H1 (cell line): Measurements from ENCODE around the gene SLC38A8. TPM values are rescaled to one million over a fixed set of nuclear protein-coding genes. Genes with fewer than 3 reads are reported as not detected.
A peak's percentile ranks its signal among the peaks of the same experiment; 100 is the strongest.

Source experiments
- CTCF ChIA-PET: fragments of 300-600 bp; sonication (Branson Sonifier 250); formaldehyde crosslinking; loops from one replicate; lab custom pipeline; 2021; ENCODE audit not compliant: partially characterized antibody; lab: Charles Lee
- POLR2A ChIA-PET: fragments of 300-600 bp; sonication (Branson Sonifier 250); formaldehyde crosslinking; loops from one replicate; lab custom pipeline; 2021; ENCODE audit warnings: inconsistent platforms; ENCODE audit not compliant: partially characterized antibody; lab: Charles Lee
- DNase-seq, 2 experiments: peaks; one replicate each; pipeline versions ENCODE4 v3.0.0 to v3.0.0-alpha.2; 2010 to 2022; ENCODE audit warnings: low spot score in 2 of 2, low read depth in 1 of 2, mixed read lengths in 1 of 2
- FAIRE-seq: peaks from 2 replicates; lab custom pipeline; 2011; peaks lifted over from hg19 to GRCh38; lab: Jason Lieb, UNC
- H2AFZ ChIP-seq: 2 replicates; pipeline ENCODE4 v1.8.1; 2012; ENCODE audit warnings: low read length, inconsistent platforms
- H2AK5ac ChIP-seq: 2 replicates; pipeline ENCODE4 v1.6.1; 2013; ENCODE audit warnings: low read depth, low read length
- H2BK120ac ChIP-seq: replicated peaks from 2 replicates; pipeline ENCODE3; 2013; ENCODE audit warnings: low read depth, low read length, inconsistent platforms
- H2BK12ac ChIP-seq: 2 replicates; pipeline ENCODE4 v1.6.1; 2013; ENCODE audit warnings: low read depth, low read length
- H2BK15ac ChIP-seq: 2 replicates; pipeline ENCODE4 v1.6.1; 2013; ENCODE audit warnings: low read length
- H2BK20ac ChIP-seq: 2 replicates; pipeline ENCODE4 v1.6.1; 2013; ENCODE audit warnings: low read length
- H2BK5ac ChIP-seq: 2 replicates; pipeline ENCODE4 v1.6.1; 2013; ENCODE audit warnings: low read depth, low read length
- H3K14ac ChIP-seq: 2 replicates; pipeline ENCODE4 v1.6.1; 2013; ENCODE audit warnings: inconsistent platforms; ENCODE audit not compliant: insufficient read length
- H3K18ac ChIP-seq: 2 replicates; pipeline ENCODE4 v1.6.1; 2013; ENCODE audit warnings: low read length; ENCODE audit errors: extremely low read depth
- H3K23ac ChIP-seq: 2 replicates; pipeline ENCODE4 v1.6.1; 2013; ENCODE audit warnings: inconsistent platforms; ENCODE audit not compliant: insufficient read length
- H3K23me2 ChIP-seq: 2 replicates; pipeline ENCODE4 v1.6.1; 2013; ENCODE audit warnings: low read depth, low read length
- H3K27ac ChIP-seq: 2 replicates; pipeline ENCODE4 v1.6.1; 2011; ENCODE audit warnings: low read depth, low read length, inconsistent platforms
- H3K27me3 ChIP-seq, 4 experiments: replicated peaks in 1 of 4; 1 replicate in 1 of 4; 2 replicates in 3 of 4; pipeline versions ENCODE4 v1.6.1 to v1.8.1; 2011 to 2013; ENCODE audit warnings: low read length in 3 of 4, mild to moderate bottlenecking in 3 of 4, inconsistent platforms in 2 of 4, mixed read lengths in 2 of 4, moderate library complexity in 1 of 4; ENCODE audit not compliant: control insufficient read depth in 3 of 4, insufficient read depth in 3 of 4; ENCODE audit errors: extremely low read depth in 1 of 4
- H3K36me3 ChIP-seq, 4 experiments: 2 replicates each; pipeline versions ENCODE4 v1.6.1 to v1.8.1; 2011 to 2013; ENCODE audit warnings: mild to moderate bottlenecking in 4 of 4, low read length in 3 of 4, moderate library complexity in 2 of 4, control low read depth in 1 of 4, inconsistent platforms in 1 of 4; ENCODE audit not compliant: insufficient read depth in 4 of 4, control insufficient read depth in 2 of 4
- H3K4ac ChIP-seq: replicated peaks from 2 replicates; pipeline ENCODE3; 2013; ENCODE audit warnings: low read length, low read depth, mixed read lengths, inconsistent platforms; ENCODE audit not compliant: insufficient read length
- H3K4me1 ChIP-seq, 4 experiments: replicated peaks in 1 of 4; 1 replicate in 1 of 4; 2 replicates in 3 of 4; pipeline versions ENCODE4 v1.6.1 to v1.8.1; 2011 to 2013; ENCODE audit warnings: low read length in 3 of 4, inconsistent platforms in 2 of 4, mixed read lengths in 1 of 4; ENCODE audit not compliant: insufficient read depth in 4 of 4, control insufficient read depth in 3 of 4
- H3K4me2 ChIP-seq, 2 experiments: 2 replicates each; pipeline versions ENCODE4 v1.6.1 to v1.8.1; 2011 to 2013; ENCODE audit warnings: low read depth in 2 of 2, low read length in 2 of 2, control low read depth in 1 of 2, inconsistent platforms in 1 of 2, mild to moderate bottlenecking in 1 of 2; ENCODE audit not compliant: insufficient read depth in 1 of 2
- H3K4me3 ChIP-seq, 4 experiments: fragments of 200-600, 300-600 bp in 1 of 4; sonication (generic), shearing (Covaris generic), sonication (Bioruptor Twin) in 1 of 4; 2 replicates each; pipeline versions ENCODE4 v1.5.1 to v1.8.1; 2011 to 2016; ENCODE audit warnings: low read length in 4 of 4, low read depth in 3 of 4, control low read depth in 2 of 4, inconsistent platforms in 2 of 4, mild to moderate bottlenecking in 2 of 4, mixed read lengths in 1 of 4, moderate library complexity in 1 of 4; ENCODE audit not compliant: insufficient read depth in 2 of 4; ENCODE audit errors: extremely low read depth in 1 of 4
- H3K56ac ChIP-seq: replicated peaks from 2 replicates; pipeline ENCODE3; 2013; ENCODE audit warnings: low read depth, mild to moderate bottlenecking, mixed read lengths, low read length, inconsistent platforms; ENCODE audit not compliant: insufficient read length
- H3K79me1 ChIP-seq: 2 replicates; pipeline ENCODE4 v1.6.1; 2013; ENCODE audit warnings: low read depth, low read length, control low read depth
- H3K79me2 ChIP-seq, 2 experiments: 2 replicates each; pipeline versions ENCODE4 v1.6.1 to v1.8.1; 2012 to 2013; ENCODE audit warnings: low read length in 2 of 2, mild to moderate bottlenecking in 2 of 2, inconsistent platforms in 1 of 2; ENCODE audit not compliant: insufficient read depth in 2 of 2, control insufficient read depth in 1 of 2
- H3K9ac ChIP-seq, 4 experiments: replicated peaks in 1 of 4; 1 replicate in 1 of 4; 2 replicates in 3 of 4; pipeline versions ENCODE4 v1.6.1 to v1.8.1; 2011 to 2013; ENCODE audit warnings: low read depth in 3 of 4, low read length in 3 of 4, control low read depth in 2 of 4, mild to moderate bottlenecking in 2 of 4, moderate library complexity in 2 of 4, inconsistent platforms in 1 of 4; ENCODE audit errors: extremely low read depth in 1 of 4
- H3K9me3 ChIP-seq, 2 experiments: 2 replicates each; pipeline versions ENCODE4 v1.6.1 to v1.8.1; 2012 to 2013; ENCODE audit warnings: mild to moderate bottlenecking in 2 of 2, moderate library complexity in 2 of 2, control low read depth in 1 of 2, inconsistent platforms in 1 of 2, low read depth in 1 of 2, low read length in 1 of 2, mixed read lengths in 1 of 2; ENCODE audit not compliant: insufficient read depth in 2 of 2
- H4K20me1 ChIP-seq, 2 experiments: replicated peaks in 1 of 2; 2 replicates each; pipeline versions ENCODE3 to v1.8.1; 2011 to 2013; ENCODE audit warnings: inconsistent platforms in 2 of 2, low read length in 2 of 2, mild to moderate bottlenecking in 1 of 2; ENCODE audit not compliant: insufficient read depth in 2 of 2, control insufficient read depth in 1 of 2
- H4K5ac ChIP-seq: 2 replicates; pipeline ENCODE4 v1.6.1; 2013; ENCODE audit warnings: low read length, low read depth, mixed read lengths, inconsistent platforms; ENCODE audit not compliant: insufficient read length
- H4K8ac ChIP-seq: 2 replicates; pipeline ENCODE4 v1.8.0; 2013; ENCODE audit warnings: mild to moderate bottlenecking, moderate library complexity, low read length, inconsistent platforms; ENCODE audit not compliant: insufficient read depth; ENCODE audit errors: extremely low read depth
- H4K91ac ChIP-seq: replicated peaks from 2 replicates; pipeline ENCODE3; 2013; ENCODE audit warnings: low read length, mixed read lengths, inconsistent platforms; ENCODE audit not compliant: insufficient read length
- SP4 ChIP-seq: IDR thresholded peaks from 2 replicates; pipeline ENCODE4 v1.6.1; 2012; ENCODE audit warnings: low read length, inconsistent platforms
- TAF7 ChIP-seq: optimal IDR thresholded peaks from 2 replicates; pipeline ENCODE3; 2011; ENCODE audit warnings: low read depth, mild to moderate bottlenecking, inconsistent platforms, low read length, moderate library complexity, borderline replicate concordance
- WGBS, 2 experiments: shearing (Covaris generic) in 1 of 2; methylation state at CpG; one replicate each; pipeline versions ENCODE4 v1.1.6 to v1.1.7; 2013 to 2015; ENCODE audit warnings: low lambda C conversion rate in 2 of 2, mixed read lengths in 2 of 2, inconsistent platforms in 1 of 2, low coverage in 1 of 2, missing lambda C conversion rate in 1 of 2; ENCODE audit not compliant: insufficient replicate concordance in 2 of 2, insufficient coverage in 1 of 2, insufficient read length in 1 of 2; ENCODE audit errors: extremely low coverage in 1 of 2, missing lambda C conversion rate in 1 of 2; 5-methylcytosine and 5-hydroxymethylcytosine counted together
- polyA plus RNA-seq, 7 experiments: library from polyadenylated mRNA; depleted of rRNA in 3 of 7; stranded (reverse) in 5 of 7; unstranded in 2 of 7; fragments of >200 nt in 5 of 7; fragments of 200-250 nt in 2 of 7; gene quantifications; 1 replicate in 5 of 7; 2 replicates in 1 of 7; 4 replicates in 1 of 7; pipeline versions ENCODE4 v1.2.1 to v1.2.3, GENCODE V29; 2011 to 2013; ENCODE audit warnings: missing spikeins in 2 of 7, mixed read lengths in 2 of 7
- total RNA-seq: library from RNA; stranded (reverse); fragmentation: NEBNext Ultra II Directional; extraction: Animal tissue kit (Norgen Biotek cat#: 25700); gene quantifications from 2 replicates; pipeline ENCODE4 v1.2.1, GENCODE V29; 2021

Gene SLC38A8
- total and polyA plus RNA-seq, 2 of the 8 experiments (the other 6 are each of a cell fraction or from before 2014, with no cell fraction given): 0.08 TPM; not detected in 1

DNA sequence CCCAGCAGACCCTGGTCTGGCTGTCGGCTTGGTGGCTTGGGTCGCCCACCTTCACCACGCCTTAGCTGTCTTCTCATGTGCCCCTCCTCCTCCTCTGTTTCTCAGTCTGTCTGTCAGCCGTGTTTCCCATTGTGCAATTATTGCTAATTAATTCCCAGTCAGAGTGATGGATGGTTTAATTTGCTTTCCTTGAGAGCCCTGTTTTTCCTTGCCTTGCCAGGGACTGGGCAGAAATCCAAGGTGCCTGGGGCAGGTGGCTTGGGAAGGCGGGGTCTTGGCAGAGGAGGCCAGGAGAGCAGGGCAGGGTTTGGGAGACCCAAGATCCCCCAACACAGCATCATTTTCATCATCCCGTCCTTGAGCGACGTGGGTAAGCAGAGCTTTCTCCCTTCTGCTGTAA is 53.3 kb downstream of the SLC38A8 start:
- TF ChIP-seq SP4: no peak
- no peak for TF ChIP-seq TAF7
- no peak overlapping the region for H2AK5ac ChIP-seq
- H3K4me1 ChIP-seq: no peaks in the 10 kb centered on the region
- H2BK5ac ChIP-seq: no peak overlapping the region
- no peak overlapping the region for H2BK20ac ChIP-seq
- H3K14ac ChIP-seq: no peak overlapping the region
- no peaks in the 10 kb centered on the region for H3K79me1 ChIP-seq
- no peak overlapping the region for H2AFZ ChIP-seq
- no peaks in the 10 kb centered on the region for H3K27me3 ChIP-seq
- H4K8ac ChIP-seq: no peak overlapping the region
- H2BK120ac ChIP-seq: no peak overlapping the region
- no peak overlapping the region for H3K4ac ChIP-seq
- H3K4me3 ChIP-seq: no peak overlapping the region
- no peak overlapping the region for H2BK15ac ChIP-seq
- H3K36me3 ChIP-seq: no peaks in the 10 kb centered on the region; a peak in 1 of 8 replicates
- no peak overlapping the region for H3K23ac ChIP-seq
- no peaks in the 10 kb centered on the region for H3K23me2 ChIP-seq
- H3K9ac ChIP-seq: no peak overlapping the region
- WGBS, 2 experiments: 90% methylated on average over 8 of the region's 8 CpGs; no CpG with 5 or more reads in 1 of the 2 experiments
- peaks cover 0 to 2% of the 10 kb centered on the region in 2 experiments for H4K20me1 ChIP-seq
- POLR2A ChIA-PET: interaction anchor here (1.2 kb wide), 1 partner anchor 8 kb away, joined by 4 read pairs; no protein-coding TSS in a partner anchor
- no peaks in the 10 kb centered on the region for H3K9me3 ChIP-seq
- no peaks in the 10 kb centered on the region for H3K79me2 ChIP-seq
- FAIRE-seq (no peak), DNase-seq (no peak)
- no peak overlapping the region for H3K4me2 ChIP-seq
- H4K5ac ChIP-seq: no peak overlapping the region
- H3K56ac ChIP-seq: no peak overlapping the region
- H4K91ac ChIP-seq: no peak overlapping the region
- H3K18ac ChIP-seq: no peak overlapping the region
- CTCF ChIA-PET: interaction anchor here (0.7 to 3.7 kb wide), 4 partner anchors 11 to 81 kb away, joined by 3 to 13 read pairs (median 7); no protein-coding TSS in a partner anchor
- H2BK12ac ChIP-seq: 0 out of 2 replicates have a peak overlapping the region, but pooled peaks have one; percentile 17
- H3K27ac ChIP-seq: no peak overlapping the region
